ENCODE data around the gene HMX1. TPM values are rescaled to one million over a fixed set of nuclear protein-coding genes. Genes with fewer than 3 reads are reported as not detected.

Gene HMX1
- total and polyA plus RNA-seq, 2 donors (not counting 1 experiment from before 2014, with no cell fraction given) = not detected

DNA sequence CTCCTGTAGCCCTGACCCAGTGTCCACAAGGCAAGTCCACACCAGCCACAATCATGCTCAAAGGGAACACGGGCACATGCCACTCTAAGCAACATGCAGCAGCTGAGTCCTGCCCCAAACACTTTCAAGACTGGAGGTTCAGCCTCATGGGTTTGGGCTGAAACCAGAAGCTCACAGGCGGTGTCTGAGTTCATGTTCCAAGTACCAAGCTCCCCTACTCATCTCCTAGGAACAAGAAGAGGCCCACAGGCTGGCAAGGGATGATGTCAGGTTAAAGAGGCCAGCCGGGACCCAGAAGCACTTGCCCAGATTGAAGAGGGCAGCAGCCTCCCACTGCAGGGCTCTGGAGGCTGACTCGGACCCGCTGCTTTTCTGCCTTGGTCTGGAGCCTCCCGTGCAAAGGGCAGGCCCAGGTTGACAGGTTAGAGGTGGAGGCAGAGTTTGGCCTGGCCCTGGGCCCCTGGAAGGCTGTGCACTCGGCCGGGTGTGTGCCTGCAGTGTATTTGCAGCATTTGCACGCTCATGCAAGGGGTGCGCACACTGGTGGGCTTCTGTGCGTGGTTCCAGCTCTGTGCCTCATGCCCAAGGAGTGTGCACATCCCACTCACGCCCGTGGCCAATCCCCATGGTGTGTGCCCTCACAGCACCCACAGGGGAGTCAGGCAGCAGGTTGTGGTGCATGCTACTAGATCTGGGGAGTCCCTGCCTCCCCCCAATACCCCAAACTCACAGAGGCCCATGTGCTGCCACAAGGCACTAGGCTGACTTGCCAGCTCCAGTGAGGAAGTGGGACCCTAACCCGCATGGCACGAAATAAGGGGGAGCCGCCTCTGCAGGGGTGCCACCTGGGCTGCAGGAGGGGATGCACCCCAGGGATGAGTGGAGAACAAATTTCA, 2.4 kb downstream of the HMX1 start:
- H3K9me3 ChIP-seq (ENCODE audit: control extremely low read depth in 1 of 3, control insufficient read depth in 2 of 3, insufficient read depth in 1 of 3, low read length in 2 of 3) = peaks cover 0 to 28% (median 0%) of the 10 kb centered on the region in 3 donors
- ChIA-PET CTCF (no interaction called here), POLR2A (no interaction called here)
- no peak overlapping the region for H3K4me3 Mint-ChIP-seq
- H2AFZ ChIP-seq (ENCODE audit: insufficient read depth, low read depth, low read length, poor library complexity, severe bottlenecking) = no peak overlapping the region
- H3K79me2 ChIP-seq (ENCODE audit: control insufficient read depth, insufficient read depth, low read length) = no peaks in the 10 kb centered on the region
- H3K36me3 ChIP-seq (replicated peaks in 1 of 2; ENCODE audit: control extremely low read depth in 1 of 2, control insufficient read depth in 1 of 2, extremely low read depth in 1 of 2, insufficient read depth in 2 of 2, low read length in 1 of 2) = no peaks in the 10 kb centered on the region
- TF ChIP-seq EZH2 (IDR thresholded peaks at IDR 0.05; ENCODE audit: borderline replicate concordance, insufficient read depth, low read depth, low read length, poor library complexity, severe bottlenecking) (no peak), CTCF (IDR thresholded peaks at IDR 0.05) (no peak)
- no peak overlapping the region for H3K9ac ChIP-seq (ENCODE audit: low read length)
- no peak for ATAC-seq (ENCODE audit: low read depth)
- no peak overlapping the region for H3K4me2 ChIP-seq (replicated peaks; ENCODE audit: low read depth, low read length, poor library complexity, severe bottlenecking)
- peaks cover 0 to 66% (median 13%) of the 10 kb centered on the region in 4 experiments for H3K27me3 ChIP-seq (replicated peaks in 1 of 4; ENCODE audit: control extremely low read depth in 1 of 4, control insufficient read depth in 3 of 4, insufficient read depth in 4 of 4, low read length in 3 of 4)
- H3K9me3 Mint-ChIP-seq (ENCODE audit: insufficient read depth) = no peaks in the 10 kb centered on the region
- intact Hi-C loops (cut with micrococcal nuclease) = no loop called here
- no peak overlapping the region for H3K27ac ChIP-seq (ENCODE audit: low read length in 2 of 2)
- H3K4me1 ChIP-seq (ENCODE audit: control insufficient read depth in 2 of 2, insufficient read depth in 2 of 2, low read length in 2 of 2) = no peaks in the 10 kb centered on the region
- H3K4me1 Mint-ChIP-seq = peaks cover 2% of the 10 kb centered on the region
- DNase-seq = no peak
- no peaks in the 10 kb centered on the region for H4K20me1 ChIP-seq (ENCODE audit: control insufficient read depth, insufficient read depth, low read length, poor library complexity, severe bottlenecking)
- peaks cover 43% of the 10 kb centered on the region for H3K27me3 Mint-ChIP-seq
- H3K27ac Mint-ChIP-seq = no peak overlapping the region
- WGBS (ENCODE audit: insufficient coverage) = 29% methylated on average over 15 of the region's 16 CpGs
- no peak overlapping the region for H3K4me3 ChIP-seq (ENCODE audit: control extremely low read depth in 1 of 5, extremely low read depth in 1 of 5, insufficient read depth in 1 of 5, low read depth in 2 of 5, low read length in 4 of 5)

DNA sequence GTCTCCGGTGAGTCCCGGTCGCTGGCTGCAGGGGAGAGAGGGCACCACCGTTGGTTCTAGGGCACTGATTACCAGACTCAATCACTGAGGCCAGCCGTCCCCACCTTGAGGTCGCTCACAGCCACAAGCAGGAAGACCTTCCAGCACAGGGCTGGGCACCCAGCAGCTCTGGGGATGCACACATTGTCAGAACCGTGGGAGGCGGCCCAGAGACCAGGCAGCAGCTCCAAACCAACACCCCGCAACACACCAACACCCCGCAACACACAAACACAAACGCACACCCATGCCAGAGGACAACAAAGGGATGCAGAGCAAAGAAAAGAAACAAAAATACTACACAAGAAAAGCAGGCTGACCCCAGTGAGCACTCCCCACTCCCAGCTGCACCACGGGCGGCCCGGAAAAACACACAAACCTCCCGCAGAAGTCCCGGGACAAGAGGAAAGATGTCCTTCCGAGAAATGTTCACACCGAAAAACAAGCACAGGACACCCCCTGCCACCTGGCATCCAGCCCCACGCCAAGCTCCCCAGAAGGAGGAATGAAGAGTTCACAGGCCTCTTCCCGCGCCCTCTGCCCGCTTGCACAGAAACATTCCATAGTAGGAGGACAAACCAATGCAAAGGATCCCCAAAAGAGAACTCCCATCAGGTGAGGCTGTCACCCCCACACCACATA, 3.2 kb downstream of the HMX1 start:
- no peaks in the 10 kb centered on the region for H3K36me3 ChIP-seq (replicated peaks in 1 of 2; ENCODE audit: control extremely low read depth in 1 of 2, control insufficient read depth in 1 of 2, extremely low read depth in 1 of 2, insufficient read depth in 2 of 2, low read length in 1 of 2)
- Mint-ChIP-seq H3K4me3 (no peak overlapping the region), H3K27me3 (peaks cover 43% of the 10 kb centered on the region), H3K4me1 (peaks cover 2% of the 10 kb centered on the region), H3K9me3 (ENCODE audit: insufficient read depth) (no peaks in the 10 kb centered on the region), H3K27ac (no peak overlapping the region)
- H3K4me1 ChIP-seq (ENCODE audit: control insufficient read depth in 2 of 2, insufficient read depth in 2 of 2, low read length in 2 of 2) = no peaks in the 10 kb centered on the region
- WGBS (ENCODE audit: insufficient coverage) = 21% methylated on average over 22 of the region's 22 CpGs
- TF ChIP-seq CTCF (IDR thresholded peaks at IDR 0.05) (no peak), EZH2 (IDR thresholded peaks at IDR 0.05; ENCODE audit: borderline replicate concordance, insufficient read depth, low read depth, low read length, poor library complexity, severe bottlenecking) (no peak)
- H3K27ac ChIP-seq (ENCODE audit: low read length in 2 of 2) = no peak overlapping the region
- ChIA-PET POLR2A (no interaction called here), CTCF (no interaction called here)
- no peak for DNase-seq
- H3K9me3 ChIP-seq (ENCODE audit: control extremely low read depth in 1 of 3, control insufficient read depth in 2 of 3, insufficient read depth in 1 of 3, low read length in 2 of 3) = peaks cover 0 to 20% (median 0%) of the 10 kb centered on the region in 3 donors
- no peak overlapping the region for H2AFZ ChIP-seq (ENCODE audit: insufficient read depth, low read depth, low read length, poor library complexity, severe bottlenecking)
- H3K4me2 ChIP-seq (replicated peaks; ENCODE audit: low read depth, low read length, poor library complexity, severe bottlenecking) = no peak overlapping the region
- intact Hi-C loops (cut with micrococcal nuclease) = no loop called here
- H3K9ac ChIP-seq (ENCODE audit: low read length) = no peak overlapping the region
- H3K27me3 ChIP-seq (replicated peaks in 1 of 4; ENCODE audit: control extremely low read depth in 1 of 4, control insufficient read depth in 3 of 4, insufficient read depth in 4 of 4, low read length in 3 of 4) = peaks cover 0 to 64% (median 14%) of the 10 kb centered on the region in 4 experiments
- ATAC-seq (ENCODE audit: low read depth) = no peak
- no peak overlapping the region for H3K4me3 ChIP-seq (ENCODE audit: control extremely low read depth in 1 of 5, extremely low read depth in 1 of 5, insufficient read depth in 1 of 5, low read depth in 2 of 5, low read length in 4 of 5)
- no peaks in the 10 kb centered on the region for H3K79me2 ChIP-seq (ENCODE audit: control insufficient read depth, insufficient read depth, low read length)
- H4K20me1 ChIP-seq (ENCODE audit: control insufficient read depth, insufficient read depth, low read length, poor library complexity, severe bottlenecking) = no peaks in the 10 kb centered on the region

All from B cell (primary cell).